Cardiac muscle cell (in vitro differentiated cells and primary cell): ENCODE results near the gene SMAP1. TPM values are rescaled to one million over a fixed set of nuclear protein-coding genes. Genes with fewer than 3 reads are reported as not detected.

Source experiments
- DNase-seq, 2 donors: peaks; one replicate each; pipeline versions ENCODE4 v3.0.0 to v3.0.0-alpha.2; 2010 to 2017; ENCODE audit warnings: low read depth in 1 of 2, low spot score in 1 of 2
- H3K27ac ChIP-seq: fragments of 200-600 bp; sonication (generic); 2 replicates; pipeline ENCODE4 v1.5.1; 2016
- H3K27me3 ChIP-seq: fragments of 200-600 bp; sonication (generic); 2 replicates; pipeline ENCODE4 v1.6.0; 2016; ENCODE audit warnings: control low read depth
- H3K36me3 ChIP-seq: fragments of 200-600 bp; sonication (generic); 2 replicates; pipeline ENCODE4 v1.5.1; 2016; ENCODE audit warnings: control low read depth
- H3K4me1 ChIP-seq: fragments of 200-600 bp; sonication (generic); 2 replicates; pipeline ENCODE4 v1.8.1; 2017; ENCODE audit warnings: low read depth, mild to moderate bottlenecking, mixed run types
- H3K4me3 ChIP-seq: fragments of 200-600 bp; sonication (generic); 2 replicates; pipeline ENCODE4 v1.5.1; 2016; ENCODE audit warnings: mild to moderate bottlenecking
- H3K9me3 ChIP-seq: fragments of 200-600 bp; sonication (generic); 2 replicates; pipeline ENCODE4 v1.5.1; 2017; ENCODE audit warnings: low read depth, mild to moderate bottlenecking, control low read depth
- polyA plus RNA-seq: library from polyadenylated mRNA; unstranded; fragments of >200 nt; fragmentation: Nextera tagmentation; extraction: Ambion mirVana; gene quantifications from 2 replicates; pipeline ENCODE4 v1.2.1, GENCODE V29; 2016
- total RNA-seq: library from RNA; depleted of rRNA; stranded (reverse); fragments of >200 nt; gene quantifications from 2 replicates; pipeline ENCODE4 v1.2.3, GENCODE V29; 2016
- TF ChIP-seq, protein P1 (sequence below): IDR thresholded peaks from 2 replicates; pipeline ENCODE4 v1.5.1; 2012; ENCODE audit warnings: low read depth, mild to moderate bottlenecking, low read length

Gene SMAP1
- total and polyA plus RNA-seq, 2 experiments from 2014 or later = 37.7 to 43.1 TPM

DNA sequence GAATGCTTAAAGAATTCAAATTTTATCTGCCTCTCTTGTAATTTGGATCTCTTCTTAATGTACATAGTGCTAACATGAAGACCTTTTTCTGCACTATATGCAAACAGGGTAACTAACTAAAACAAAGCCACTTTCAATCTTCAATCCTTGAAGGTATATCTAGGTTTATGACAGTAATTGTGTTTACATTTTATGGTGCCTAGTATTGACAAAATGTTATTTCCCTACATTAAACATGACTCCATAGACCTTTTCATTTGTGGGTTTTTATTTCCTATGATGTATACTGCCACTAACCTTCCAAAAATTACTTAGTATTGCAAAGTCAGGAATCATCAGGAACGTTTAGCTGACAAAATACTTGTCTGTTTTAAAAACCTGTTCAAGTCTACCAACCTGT lies 193.2 kb downstream of the SMAP1 start:
- H3K4me3 ChIP-seq = no peak overlapping the region
- peaks cover 12% of the 10 kb centered on the region for H3K36me3 ChIP-seq

DNA sequence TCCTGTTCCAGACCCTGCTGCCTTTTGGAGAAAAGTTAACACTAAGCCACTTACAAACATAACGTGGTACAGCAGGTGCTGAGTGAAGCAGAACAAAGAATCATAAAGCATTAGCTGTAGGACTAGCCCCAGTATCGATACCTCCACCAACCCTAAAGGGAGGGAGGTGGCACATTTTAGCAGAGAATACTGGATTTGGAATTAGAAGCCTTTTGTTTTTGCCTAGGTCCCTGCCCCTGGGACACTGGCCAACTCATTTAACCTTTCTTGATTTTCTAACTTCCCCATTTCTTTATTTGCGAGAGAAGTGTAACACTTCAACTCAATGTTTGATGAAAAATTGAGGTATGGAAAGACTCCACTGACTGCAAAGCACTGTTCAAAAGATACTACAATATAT lies 195.7 kb downstream of the SMAP1 start:
- no peak for DNase-seq
- Histone ChIP-seq H3K27ac (no peak overlapping the region), H3K4me1 (no peaks in the 10 kb centered on the region), H3K4me3 (no peak overlapping the region), H3K27me3 (no peaks in the 10 kb centered on the region), H3K36me3 (peaks cover 12% of the 10 kb centered on the region), H3K9me3 (no peaks in the 10 kb centered on the region)
- TF ChIP-seq, protein P1, sequence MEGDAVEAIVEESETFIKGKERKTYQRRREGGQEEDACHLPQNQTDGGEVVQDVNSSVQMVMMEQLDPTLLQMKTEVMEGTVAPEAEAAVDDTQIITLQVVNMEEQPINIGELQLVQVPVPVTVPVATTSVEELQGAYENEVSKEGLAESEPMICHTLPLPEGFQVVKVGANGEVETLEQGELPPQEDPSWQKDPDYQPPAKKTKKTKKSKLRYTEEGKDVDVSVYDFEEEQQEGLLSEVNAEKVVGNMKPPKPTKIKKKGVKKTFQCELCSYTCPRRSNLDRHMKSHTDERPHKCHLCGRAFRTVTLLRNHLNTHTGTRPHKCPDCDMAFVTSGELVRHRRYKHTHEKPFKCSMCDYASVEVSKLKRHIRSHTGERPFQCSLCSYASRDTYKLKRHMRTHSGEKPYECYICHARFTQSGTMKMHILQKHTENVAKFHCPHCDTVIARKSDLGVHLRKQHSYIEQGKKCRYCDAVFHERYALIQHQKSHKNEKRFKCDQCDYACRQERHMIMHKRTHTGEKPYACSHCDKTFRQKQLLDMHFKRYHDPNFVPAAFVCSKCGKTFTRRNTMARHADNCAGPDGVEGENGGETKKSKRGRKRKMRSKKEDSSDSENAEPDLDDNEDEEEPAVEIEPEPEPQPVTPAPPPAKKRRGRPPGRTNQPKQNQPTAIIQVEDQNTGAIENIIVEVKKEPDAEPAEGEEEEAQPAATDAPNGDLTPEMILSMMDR = no peak

More for the DNA sequence above, 193.2 kb downstream of the SMAP1 start:
- Histone ChIP-seq H3K27ac (no peak overlapping the region), H3K4me1 (no peaks in the 10 kb centered on the region), H3K9me3 (no peaks in the 10 kb centered on the region), H3K27me3 (no peaks in the 10 kb centered on the region)
- DNase-seq = no peak
- TF ChIP-seq, protein P1 = no peak

DNA sequence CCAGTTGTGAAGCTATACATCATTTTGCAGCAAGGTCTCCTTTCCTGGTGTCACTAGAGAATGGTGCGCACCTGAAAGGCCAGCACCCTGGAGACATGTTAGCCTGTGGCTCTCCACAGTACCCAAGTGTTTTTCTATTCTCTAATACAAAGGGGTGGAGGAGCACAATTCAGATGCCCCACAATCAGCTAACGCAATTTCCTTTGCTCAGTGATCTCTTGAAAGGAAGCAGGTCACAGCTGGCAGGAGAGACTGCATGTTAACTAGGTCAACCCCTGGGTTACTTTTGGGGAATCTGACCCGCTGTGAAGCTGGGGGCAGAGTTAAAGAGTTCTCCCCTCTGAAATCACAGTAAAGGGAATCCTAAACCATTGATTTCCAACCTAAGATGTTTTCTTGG lies 196.7 kb downstream of the SMAP1 start:
- no peak for DNase-seq
- H3K27me3 ChIP-seq = no peaks in the 10 kb centered on the region
- no peak overlapping the region for H3K27ac ChIP-seq
- peaks cover 12% of the 10 kb centered on the region for H3K36me3 ChIP-seq
- H3K4me3 ChIP-seq = no peak overlapping the region
- TF ChIP-seq, protein P1 = no peak
- no peaks in the 10 kb centered on the region for H3K9me3 ChIP-seq
- no peaks in the 10 kb centered on the region for H3K4me1 ChIP-seq

DNA sequence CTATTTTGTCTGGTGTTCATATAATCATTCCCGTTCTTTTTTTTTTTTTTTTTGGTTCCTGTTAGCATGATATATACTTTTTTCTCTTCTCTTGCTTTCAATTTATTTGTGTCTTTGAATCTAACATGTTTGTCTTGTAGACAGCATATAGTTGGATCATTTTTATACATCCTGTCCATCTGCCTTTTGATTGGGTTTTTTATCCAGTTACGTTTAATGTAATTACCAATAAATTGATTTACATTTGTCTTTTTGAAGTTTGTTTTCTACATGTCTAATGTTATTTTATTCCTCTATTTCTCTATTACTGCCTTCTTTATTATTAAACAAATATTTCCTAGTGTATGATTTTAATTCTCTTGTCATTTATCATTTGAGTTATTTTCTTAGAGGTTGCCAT lies 204.8 kb downstream of the SMAP1 start:
- Histone ChIP-seq H3K9me3 (no peaks in the 10 kb centered on the region), H3K27ac (no peak overlapping the region), H3K27me3 (no peaks in the 10 kb centered on the region), H3K36me3 (no peaks in the 10 kb centered on the region), H3K4me3 (no peak overlapping the region), H3K4me1 (no peaks in the 10 kb centered on the region)
- TF ChIP-seq, protein P1 = no peak
- no peak for DNase-seq

DNA sequence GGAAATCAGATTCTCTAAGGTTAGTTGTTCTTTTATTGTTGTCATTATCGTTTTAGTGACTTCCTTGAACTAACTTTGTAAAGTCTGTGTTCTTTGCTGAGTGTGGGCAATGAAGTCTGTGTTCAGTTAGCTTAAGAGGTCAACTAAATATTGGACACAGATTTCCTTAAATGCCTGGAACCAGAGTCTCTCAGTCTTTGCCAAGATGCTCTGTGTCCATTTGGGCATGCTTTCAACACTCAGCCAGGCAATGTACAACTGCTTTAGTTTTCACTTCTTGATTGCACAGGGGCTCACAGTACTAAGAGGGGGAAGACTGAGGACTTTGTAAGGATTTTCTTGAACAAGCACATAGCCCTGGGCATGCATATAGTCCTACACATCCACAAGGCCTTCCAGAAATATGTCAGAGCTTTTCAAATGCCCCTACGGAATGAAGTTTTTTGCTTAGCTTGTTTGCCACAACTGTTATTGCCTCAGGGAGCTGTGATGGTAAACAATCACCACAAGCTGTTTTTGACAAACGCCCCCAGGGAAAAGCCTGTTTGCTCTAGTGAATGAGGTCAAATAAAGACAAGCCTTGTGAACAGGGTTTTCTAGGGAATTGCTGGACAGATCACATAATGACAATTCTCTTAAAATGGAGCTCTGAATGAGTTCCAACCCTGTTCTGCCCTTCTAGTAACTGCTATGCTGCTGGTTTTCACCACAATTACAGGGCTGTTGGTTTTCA lies 206.7 kb downstream of the SMAP1 start:
- DNase-seq = no peak
- H3K27ac ChIP-seq = no peak overlapping the region
- TF ChIP-seq, protein P1 = no peak
- no peaks in the 10 kb centered on the region for H3K9me3 ChIP-seq
- H3K27me3 ChIP-seq = no peaks in the 10 kb centered on the region
- H3K36me3 ChIP-seq = no peaks in the 10 kb centered on the region
- H3K4me3 ChIP-seq = no peak overlapping the region
- H3K4me1 ChIP-seq = no peaks in the 10 kb centered on the region
